K562 (cell line): ENCODE results near the gene PDLIM7. TPM values are rescaled to one million over a fixed set of nuclear protein-coding genes. Genes with fewer than 3 reads are reported as not detected.

Experiments used
- ASH1L ChIP-seq: fragments of 450-650 bp; IDR thresholded peaks from 2 replicates; pipeline ENCODE4 v1.6.1; 2018; ENCODE audit warnings: borderline replicate concordance, mild to moderate bottlenecking, low read depth; ENCODE audit not compliant: partially characterized antibody
- CEBPB ChIP-seq: fragments of 450-650 bp; IDR thresholded peaks from 2 replicates; pipeline ENCODE4 v1.6.1; 2016; ENCODE audit warnings: missing genetic modification characterization, missing compliant biosample characterization
- CREB1 ChIP-seq, 2 experiments: sonication (generic) in 1 of 2; formaldehyde crosslinking in 1 of 2; IDR thresholded peaks; 2 replicates each; pipeline versions ENCODE4 v1.6.1 to v1.8.0; 2012 to 2022; ENCODE audit warnings: inconsistent platforms in 1 of 2, mild to moderate bottlenecking in 1 of 2, missing genetic modification reagents in 1 of 2, moderate library complexity in 1 of 2
- JUND ChIP-seq, 2 experiments: IDR thresholded peaks; 2 replicates in 1 of 2; 3 replicates in 1 of 2; pipeline ENCODE4 v1.6.1; 2011; ENCODE audit warnings: borderline replicate concordance in 2 of 2, low read depth in 2 of 2, low read length in 2 of 2, improper control_type of control experiment in 1 of 2, missing biosample characterization in 1 of 2, missing genetic modification characterization in 1 of 2, missing genetic modification reagents in 1 of 2
- KAT2B ChIP-seq: IDR thresholded peaks from one replicate; pipeline ENCODE4 v1.6.1; 2012; ENCODE audit warnings: low read depth, mild to moderate bottlenecking, control low read depth, inconsistent platforms, low read length, moderate library complexity
- MAZ ChIP-seq, 2 experiments: fragments of 450-650 bp in 1 of 2; sonication (generic) in 1 of 2; formaldehyde crosslinking; IDR thresholded peaks in 1 of 2; conservative IDR thresholded peaks in 1 of 2; 2 replicates each; pipeline versions ENCODE4 v1.4.0 to v1.5.0; 2020; ENCODE audit warnings: mild to moderate bottlenecking in 1 of 2, missing genetic modification reagents in 1 of 2
- MTA3 ChIP-seq: fragments of 450-650 bp; formaldehyde crosslinking; IDR thresholded peaks from 2 replicates; pipeline ENCODE4 v1.6.1; 2017; ENCODE audit warnings: mild to moderate bottlenecking, borderline replicate concordance
- NR2C2 ChIP-seq, 2 experiments: fragments of 200-800 bp in 1 of 2; sonication (Bioruptor generic) in 1 of 2; sonication (generic) in 1 of 2; formaldehyde crosslinking in 1 of 2; IDR thresholded peaks; 2 replicates each; pipeline versions ENCODE4 v1.6.1 to v1.8.0; 2016 to 2022; ENCODE audit warnings: mild to moderate bottlenecking in 1 of 2, missing compliant biosample characterization in 1 of 2, missing genetic modification characterization in 1 of 2, missing genetic modification reagents in 1 of 2
- PHB ChIP-seq: fragments of 250-450 bp; sonication (Bioruptor Pico); IDR thresholded peaks from 2 replicates; pipeline ENCODE4 v1.5.0; 2021
- RBM15 ChIP-seq: fragments of 200-400 bp; formaldehyde crosslinking; IDR thresholded peaks from 2 replicates; pipeline ENCODE4 v1.6.1; 2018; ENCODE audit warnings: mild to moderate bottlenecking, low read length, moderate library complexity; ENCODE audit not compliant: insufficient read depth
- RCOR1 ChIP-seq, 2 experiments: IDR thresholded peaks; 2 replicates each; pipeline ENCODE4 v1.6.1; 2012; ENCODE audit warnings: low read depth in 2 of 2, low read length in 2 of 2, borderline replicate concordance in 1 of 2, improper control_type of control experiment in 1 of 2
- RFX7 ChIP-seq: fragments of 250-450 bp; sonication (Bioruptor Pico); IDR thresholded peaks from 2 replicates; pipeline ENCODE4 v1.5.1; 2021; ENCODE audit warnings: mild to moderate bottlenecking
- SMAD4 ChIP-seq: fragments of 250-450 bp; sonication (Bioruptor Pico); conservative IDR thresholded peaks from 2 replicates; pipeline ENCODE4 v1.8.0; 2021; ENCODE audit warnings: inconsistent platforms, mild to moderate bottlenecking, moderate library complexity
- SMARCA4 ChIP-seq: fragments of 450-650 bp; IDR thresholded peaks from 2 replicates; pipeline ENCODE4 v1.6.1; 2016
- SMC3 ChIP-seq: conservative IDR thresholded peaks from 2 replicates; pipeline ENCODE4 v1.6.1; 2011; ENCODE audit warnings: low read depth, low read length, improper control_type of control experiment; ENCODE audit not compliant: insufficient read depth
- ZBTB17 ChIP-seq: fragments of 450-650 bp; formaldehyde crosslinking; IDR thresholded peaks from 2 replicates; pipeline ENCODE4 v1.4.0; 2020; ENCODE audit warnings: mild to moderate bottlenecking
- ZFX ChIP-seq: sonication (generic); formaldehyde crosslinking; IDR thresholded peaks from 2 replicates; pipeline ENCODE4 v1.8.0; 2022; ENCODE audit warnings: mild to moderate bottlenecking, missing genetic modification reagents, moderate library complexity
- ZNF197 ChIP-seq: fragments of 200-800 bp; sonication (Bioruptor generic); IDR thresholded peaks from 2 replicates; pipeline ENCODE4 v1.6.1; 2016; ENCODE audit warnings: low read depth, missing genetic modification characterization, missing compliant biosample characterization
- ZNF384 ChIP-seq: IDR thresholded peaks from 2 replicates; pipeline ENCODE4 v1.6.1; 2012; ENCODE audit warnings: low read depth, low read length, improper control_type of control experiment
- polyA plus RNA-seq, 8 experiments: library from polyadenylated mRNA; depleted of rRNA in 4 of 8; stranded (reverse) in 5 of 8; unstranded in 3 of 8; fragments of >200 nt; fragmentation: Nextera tagmentation in 2 of 8; fragmentation: Illumina TruSeq in 1 of 8; extraction: Ambion mirVana in 2 of 8; extraction: Trizol in 1 of 8; gene quantifications; 2 replicates each; pipeline versions ENCODE4 v1.2.1 to v1.2.3, GENCODE V29; 2011 to 2014; ENCODE audit warnings: inconsistent platforms in 1 of 8, missing spikeins in 1 of 8
- total RNA-seq, 7 experiments: library from RNA; depleted of rRNA in 6 of 7; stranded (reverse); fragments of >200 nt in 6 of 7; fragmentation: Illumina TruSeq in 2 of 7; extraction: Trizol in 2 of 7; gene quantifications; 2 replicates each; pipeline versions ENCODE4 v1.2.1 to v1.2.3, GENCODE V29; 2011 to 2021; ENCODE audit warnings: low replicate concordance in 1 of 7
- TF ChIP-seq, protein P1 (sequence below), 2 experiments: fragments of 450-650 bp in 1 of 2; sonication (generic) in 1 of 2; formaldehyde crosslinking in 1 of 2; IDR thresholded peaks in 1 of 2; conservative IDR thresholded peaks in 1 of 2; 2 replicates each; pipeline versions ENCODE4 v1.6.1 to v1.8.1; 2016 to 2023; ENCODE audit warnings: mild to moderate bottlenecking in 2 of 2, moderate library complexity in 2 of 2, inconsistent platforms in 1 of 2, missing genetic modification reagents in 1 of 2
- TF ChIP-seq, protein P2 (sequence below): sonication (generic); formaldehyde crosslinking; IDR thresholded peaks from 2 replicates; pipeline ENCODE4 v1.8.0; 2022; ENCODE audit warnings: mild to moderate bottlenecking, missing genetic modification reagents
- TF ChIP-seq, protein P3 (sequence below): fragments of 150-350 bp; conservative IDR thresholded peaks from 2 replicates; pipeline ENCODE4 v1.6.1; 2014; ENCODE audit warnings: low read length

PDLIM7 gene
- total and polyA plus RNA-seq, 9 of the 15 experiments (the other 6 are each of a cell fraction or from before 2014, with no cell fraction given), result 2.1 to 124 (median 32.6) TPM

- TF ChIP-seq ZFX, result no peak
- no peak for TF ChIP-seq RFX7 (CRISPR knock-in tag)
- TF ChIP-seq KAT2B, result no peak
- TF ChIP-seq SMC3, result no peak
- no peak for TF ChIP-seq ZBTB17 (CRISPR knock-in tag)
- TF ChIP-seq, protein P1, sequence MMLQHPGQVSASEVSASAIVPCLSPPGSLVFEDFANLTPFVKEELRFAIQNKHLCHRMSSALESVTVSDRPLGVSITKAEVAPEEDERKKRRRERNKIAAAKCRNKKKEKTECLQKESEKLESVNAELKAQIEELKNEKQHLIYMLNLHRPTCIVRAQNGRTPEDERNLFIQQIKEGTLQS (IDR thresholded peaks at IDR 0.05), result peak; percentile 93
- TF ChIP-seq, protein P1 (CRISPR knock-in tag; conservative IDR thresholded peaks at IDR 0.05), result no peak
- 0 out of 2 replicates have a peak, but pooled peaks have one; percentile 13 for TF ChIP-seq ZNF197 (CRISPR knock-in tag)
- no peak for TF ChIP-seq CREB1 (IDR thresholded peaks at IDR 0.05)
- no peak for TF ChIP-seq CREB1 (CRISPR knock-in tag; IDR thresholded peaks at IDR 0.05)
- TF ChIP-seq, protein P2, sequence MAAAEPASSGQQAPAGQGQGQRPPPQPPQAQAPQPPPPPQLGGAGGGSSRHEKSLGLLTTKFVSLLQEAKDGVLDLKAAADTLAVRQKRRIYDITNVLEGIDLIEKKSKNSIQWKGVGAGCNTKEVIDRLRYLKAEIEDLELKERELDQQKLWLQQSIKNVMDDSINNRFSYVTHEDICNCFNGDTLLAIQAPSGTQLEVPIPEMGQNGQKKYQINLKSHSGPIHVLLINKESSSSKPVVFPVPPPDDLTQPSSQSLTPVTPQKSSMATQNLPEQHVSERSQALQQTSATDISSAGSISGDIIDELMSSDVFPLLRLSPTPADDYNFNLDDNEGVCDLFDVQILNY (CRISPR knock-in tag), result no peak
- peak; percentile 32; the same call in 1 of the 2 replicates for TF ChIP-seq SMARCA4
- no peak for TF ChIP-seq ASH1L
- no peak for TF ChIP-seq RCOR1 (IDR thresholded peaks at IDR 0.05; ENCODE audit: borderline replicate concordance in 1 of 2, low read depth in 2 of 2, low read length in 2 of 2)
- TF ChIP-seq JUND (IDR thresholded peaks at IDR 0.05; ENCODE audit: borderline replicate concordance, low read depth, low read length), result peak; percentile 73
- no peak for TF ChIP-seq JUND (tag; IDR thresholded peaks at IDR 0.05; ENCODE audit: borderline replicate concordance, low read depth, low read length)
- TF ChIP-seq SMAD4 (CRISPR knock-in tag), result peak; percentile 64
- TF ChIP-seq, protein P3, sequence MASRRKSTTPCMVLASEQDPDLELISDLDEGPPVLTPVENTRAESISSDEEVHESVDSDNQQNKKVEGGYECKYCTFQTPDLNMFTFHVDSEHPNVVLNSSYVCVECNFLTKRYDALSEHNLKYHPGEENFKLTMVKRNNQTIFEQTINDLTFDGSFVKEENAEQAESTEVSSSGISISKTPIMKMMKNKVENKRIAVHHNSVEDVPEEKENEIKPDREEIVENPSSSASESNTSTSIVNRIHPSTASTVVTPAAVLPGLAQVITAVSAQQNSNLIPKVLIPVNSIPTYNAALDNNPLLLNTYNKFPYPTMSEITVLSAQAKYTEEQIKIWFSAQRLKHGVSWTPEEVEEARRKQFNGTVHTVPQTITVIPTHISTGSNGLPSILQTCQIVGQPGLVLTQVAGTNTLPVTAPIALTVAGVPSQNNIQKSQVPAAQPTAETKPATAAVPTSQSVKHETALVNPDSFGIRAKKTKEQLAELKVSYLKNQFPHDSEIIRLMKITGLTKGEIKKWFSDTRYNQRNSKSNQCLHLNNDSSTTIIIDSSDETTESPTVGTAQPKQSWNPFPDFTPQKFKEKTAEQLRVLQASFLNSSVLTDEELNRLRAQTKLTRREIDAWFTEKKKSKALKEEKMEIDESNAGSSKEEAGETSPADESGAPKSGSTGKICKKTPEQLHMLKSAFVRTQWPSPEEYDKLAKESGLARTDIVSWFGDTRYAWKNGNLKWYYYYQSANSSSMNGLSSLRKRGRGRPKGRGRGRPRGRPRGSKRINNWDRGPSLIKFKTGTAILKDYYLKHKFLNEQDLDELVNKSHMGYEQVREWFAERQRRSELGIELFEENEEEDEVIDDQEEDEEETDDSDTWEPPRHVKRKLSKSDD, result no peak
- peak; percentile 87 for TF ChIP-seq ZNF384
- TF ChIP-seq MAZ (CRISPR knock-in tag; conservative IDR thresholded peaks at IDR 0.05 in 1 of 2, IDR thresholded peaks at IDR 0.05 in 1 of 2), result no peak
- no peak for TF ChIP-seq PHB (CRISPR knock-in tag)
- TF ChIP-seq RBM15, result no peak
- TF ChIP-seq NR2C2 (CRISPR knock-in tag; IDR thresholded peaks at IDR 0.05), result no peak
- peak; percentile 30; the same call in 1 of the 2 replicates for TF ChIP-seq NR2C2 (tag; IDR thresholded peaks at IDR 0.05)
- peak; percentile 92 for TF ChIP-seq CEBPB (tag)
- TF ChIP-seq MTA3, result 0 out of 2 replicates have a peak, but pooled peaks have one; percentile 22
Observed at GRCh38 chr5:177545487-177546257, 48.3 kb upstream of the PDLIM7 start (continued).
